Hematopoietic multipotent progenitor cell treated with erythropoietin and hydrocortisone succinate and interleukin-3 and kit ligand, for 6 days (in vitro differentiated cells): Measurements from ENCODE around the gene SLC37A4.
A peak's percentile ranks its signal among the peaks of the same experiment; 100 is the strongest.
"Not testable (repeated sequence)": the region's sequence is repeated elsewhere in the genome, so short reads cannot be mapped to it uniquely, and the experiment has no call there.

Experiments used
- DNase-seq: peaks from one replicate; pipeline ENCODE4 v3.0.0-alpha.2; 2015

SLC37A4 gene

DNA sequence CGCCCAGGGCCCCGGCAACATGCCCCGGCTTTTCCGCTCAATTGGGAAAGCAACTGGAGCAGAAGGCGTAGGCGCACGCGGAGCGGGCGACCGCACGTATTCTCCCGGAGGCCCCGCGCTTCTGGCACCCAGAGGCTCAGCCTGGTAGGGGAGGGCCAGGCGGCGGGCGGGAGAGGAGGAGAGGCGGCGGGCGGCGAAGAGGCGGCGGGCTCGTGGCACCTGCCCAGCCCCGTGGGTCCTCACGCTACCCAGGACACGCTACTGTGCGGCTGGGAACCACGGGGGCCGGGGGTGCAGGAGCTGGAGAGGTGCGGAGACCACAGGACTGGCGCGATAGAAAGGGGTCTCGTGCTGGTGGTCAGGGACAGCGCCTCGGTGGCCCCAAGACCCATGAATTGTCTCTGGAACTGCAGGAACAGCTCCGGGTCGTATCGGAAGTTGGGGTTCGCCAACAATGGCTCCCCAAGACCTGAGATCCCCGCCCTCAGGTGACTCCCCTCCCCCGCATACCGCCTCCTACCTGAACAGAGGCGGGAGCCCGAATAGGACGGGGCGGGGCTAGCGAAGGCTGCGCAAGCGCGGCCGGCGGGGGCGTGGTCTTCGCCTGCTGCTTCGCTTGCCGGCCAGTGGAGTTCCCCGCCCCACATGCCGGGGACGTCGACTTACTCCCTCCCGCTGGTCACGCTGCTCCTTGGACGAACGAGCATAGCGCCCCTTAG is at the start of gene SLC37A4:
Gene SLC37A4 (minus strand): TSS at position 549 of the 719 bp plus-strand sequence.
- peak; percentile 99 for DNase-seq

DNA sequence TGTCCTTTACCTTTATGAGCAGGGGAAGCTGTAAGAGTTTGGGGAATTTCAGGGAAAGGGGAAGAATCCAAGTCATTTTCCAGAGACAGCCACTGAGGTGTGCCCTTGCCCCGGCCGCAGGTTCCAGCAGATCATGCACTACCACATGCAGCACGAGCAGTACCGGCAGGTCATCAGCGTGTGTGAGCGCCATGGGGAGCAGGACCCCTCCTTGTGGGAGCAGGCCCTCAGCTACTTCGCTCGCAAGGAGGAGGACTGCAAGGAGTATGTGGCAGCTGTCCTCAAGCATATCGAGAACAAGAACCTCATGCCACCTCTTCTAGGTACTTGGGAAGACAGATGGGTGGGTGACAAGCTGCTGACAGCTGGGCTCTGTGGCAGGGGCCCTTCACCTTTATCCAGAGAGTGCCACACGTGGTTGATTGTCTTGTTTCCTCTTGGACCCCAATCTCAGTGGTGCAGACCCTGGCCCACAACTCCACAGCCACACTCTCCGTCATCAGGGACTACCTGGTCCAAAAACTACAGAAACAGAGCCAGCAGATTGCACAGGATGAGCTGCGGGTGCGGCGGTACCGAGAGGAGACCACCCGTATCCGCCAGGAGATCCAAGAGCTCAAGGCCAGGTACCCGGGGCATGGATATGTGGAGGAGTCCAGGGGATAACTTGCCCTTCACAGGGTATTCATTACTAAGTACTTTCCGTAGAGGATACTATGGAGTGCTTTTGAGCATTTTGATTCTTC is 48.2 kb upstream of the SLC37A4 start:
- DNase-seq: no peak

DNA sequence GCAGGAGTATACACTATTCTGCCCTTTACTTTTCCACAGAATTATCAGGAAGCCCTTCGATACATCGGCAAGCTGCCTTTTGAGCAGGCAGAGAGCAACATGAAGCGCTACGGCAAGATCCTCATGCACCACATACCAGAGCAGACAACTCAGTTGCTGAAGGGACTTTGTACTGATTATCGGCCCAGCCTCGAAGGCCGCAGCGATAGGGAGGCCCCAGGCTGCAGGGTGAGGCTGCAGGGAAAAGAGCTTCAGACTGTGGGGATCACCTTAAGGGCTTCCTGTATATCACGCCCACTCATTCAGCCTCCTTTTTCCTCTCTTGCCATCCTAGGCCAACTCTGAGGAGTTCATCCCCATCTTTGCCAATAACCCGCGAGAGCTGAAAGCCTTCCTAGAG is 47.2 kb upstream of the SLC37A4 start:
- no peak for DNase-seq

DNA sequence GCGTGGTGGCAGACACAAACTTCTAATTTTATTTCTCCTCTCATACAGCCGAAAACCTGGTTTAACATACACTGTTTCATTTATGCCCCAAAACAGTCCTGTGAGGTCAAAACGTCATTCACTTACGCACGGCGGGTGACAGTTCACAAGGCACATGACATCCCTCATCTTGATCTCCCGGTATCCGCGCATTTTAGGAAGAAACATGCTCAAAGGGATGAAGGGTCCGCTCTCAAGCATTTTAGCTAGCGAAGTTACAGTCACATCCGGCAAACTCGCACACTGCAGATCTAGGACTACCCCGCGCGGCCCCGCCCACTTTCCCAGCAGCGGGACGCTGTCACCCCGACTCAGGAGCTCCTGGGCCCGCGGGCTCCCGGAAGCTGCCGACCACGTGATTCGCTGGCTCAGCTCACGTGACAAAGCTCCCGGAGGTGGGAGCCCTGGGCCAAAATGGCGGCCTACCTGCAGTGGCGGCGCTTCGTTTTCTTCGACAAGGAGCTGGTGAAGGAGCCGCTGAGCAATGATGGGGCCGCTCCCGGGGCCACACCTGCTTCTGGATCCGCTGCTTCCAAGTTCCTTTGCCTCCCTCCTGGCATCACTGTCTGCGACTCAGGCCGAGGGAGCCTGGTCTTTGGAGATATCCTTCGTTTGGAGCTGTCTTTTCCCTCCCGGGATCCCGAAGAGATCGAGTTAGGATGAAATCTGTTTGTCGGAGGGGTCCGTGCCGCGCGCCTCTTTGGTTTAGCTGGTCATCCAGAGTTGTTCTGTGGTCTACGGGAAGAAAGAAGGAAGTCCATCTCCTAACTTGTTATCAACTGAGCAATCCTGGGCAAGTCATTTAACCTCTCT is 36.9 kb upstream of the SLC37A4 start, which contains the start of gene VPS11:
Gene VPS11 (plus strand): TSS at position 448 of the 852 bp plus-strand sequence. CDS start 6 bp downstream, at position 454.
- peak; percentile 99 for DNase-seq

DNA sequence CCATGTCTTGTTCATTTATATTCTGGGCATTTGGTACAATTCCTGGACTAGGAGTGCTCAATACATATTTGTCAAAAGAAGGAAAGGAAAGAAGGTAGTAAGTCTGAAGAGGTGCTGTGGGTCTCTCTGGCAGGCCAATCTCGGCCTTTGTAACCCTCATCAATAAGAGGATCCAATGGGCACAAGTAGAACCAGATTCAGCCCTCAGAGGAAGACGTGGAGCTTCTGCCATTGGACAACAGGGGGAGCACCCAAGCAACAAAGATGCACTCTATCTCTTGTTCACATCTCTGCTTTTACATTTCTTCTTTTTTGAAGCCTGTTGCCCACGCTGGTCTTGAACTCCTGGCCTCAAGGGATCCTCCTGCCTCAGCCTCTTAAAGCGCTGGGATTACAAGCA is 34.7 kb upstream of the SLC37A4 start:
- peak; percentile 86 for DNase-seq

DNA sequence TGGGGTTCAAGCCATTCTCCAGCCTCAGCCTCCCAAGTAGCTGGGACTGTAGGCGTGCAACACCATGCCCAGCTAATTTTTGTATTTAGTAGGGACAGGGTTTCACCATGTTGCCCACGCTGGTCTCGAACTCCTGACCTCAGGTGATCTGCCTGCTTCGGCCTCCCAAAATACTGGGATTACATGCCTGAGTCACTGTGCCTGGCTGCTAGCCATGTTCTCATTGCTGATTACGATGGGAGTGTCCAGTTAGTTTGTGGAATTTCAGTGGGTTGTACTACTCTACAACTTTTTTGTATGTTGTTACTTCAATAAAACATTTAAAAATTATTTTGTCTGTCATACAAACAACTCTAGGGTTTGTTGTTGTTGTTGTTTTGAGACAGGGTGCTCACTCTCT is 32.1 kb upstream of the SLC37A4 start:
- peak; percentile 75 for DNase-seq

DNA sequence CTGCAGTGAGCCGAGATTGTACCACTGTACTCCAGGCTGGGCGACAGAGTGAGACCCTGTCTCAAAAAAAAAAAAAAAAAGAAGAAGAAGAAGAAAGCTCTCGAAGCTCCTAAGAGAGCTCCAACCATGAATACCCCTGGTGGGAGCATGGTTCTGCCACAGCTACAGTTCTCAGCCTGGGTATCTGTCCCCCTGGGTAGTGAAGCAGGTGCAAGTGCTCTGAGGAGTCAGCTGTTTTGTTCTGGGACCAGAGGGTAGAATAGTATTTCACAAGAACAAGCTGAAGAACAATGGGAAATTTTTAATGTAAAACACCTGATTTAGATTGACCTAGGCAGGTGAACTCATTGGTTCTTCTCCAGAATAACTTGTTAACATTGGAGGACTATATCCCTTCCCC is 30.6 kb upstream of the SLC37A4 start:
- DNase-seq: no peak

DNA sequence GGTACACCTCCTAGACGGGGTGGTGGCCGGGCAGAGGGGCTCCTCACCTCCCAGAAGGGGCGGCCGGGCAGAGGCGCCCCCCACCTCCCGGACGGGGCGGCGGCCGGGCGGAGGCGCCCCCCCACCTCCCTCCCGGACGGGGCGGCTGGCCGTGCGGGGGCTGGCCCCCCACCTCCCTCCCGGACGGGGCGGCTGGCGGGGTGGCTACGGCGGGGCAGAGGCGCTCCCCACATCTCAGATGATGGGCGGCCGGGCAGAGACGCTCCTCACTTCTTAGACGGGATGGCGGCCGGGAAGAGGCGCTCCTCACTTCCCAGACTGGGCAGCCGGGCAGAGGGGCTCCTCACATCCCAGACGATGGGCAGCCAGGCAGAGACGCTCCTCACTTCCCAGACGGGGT is 28.5 kb upstream of the SLC37A4 start:
- not testable (repeated sequence) for DNase-seq

DNA sequence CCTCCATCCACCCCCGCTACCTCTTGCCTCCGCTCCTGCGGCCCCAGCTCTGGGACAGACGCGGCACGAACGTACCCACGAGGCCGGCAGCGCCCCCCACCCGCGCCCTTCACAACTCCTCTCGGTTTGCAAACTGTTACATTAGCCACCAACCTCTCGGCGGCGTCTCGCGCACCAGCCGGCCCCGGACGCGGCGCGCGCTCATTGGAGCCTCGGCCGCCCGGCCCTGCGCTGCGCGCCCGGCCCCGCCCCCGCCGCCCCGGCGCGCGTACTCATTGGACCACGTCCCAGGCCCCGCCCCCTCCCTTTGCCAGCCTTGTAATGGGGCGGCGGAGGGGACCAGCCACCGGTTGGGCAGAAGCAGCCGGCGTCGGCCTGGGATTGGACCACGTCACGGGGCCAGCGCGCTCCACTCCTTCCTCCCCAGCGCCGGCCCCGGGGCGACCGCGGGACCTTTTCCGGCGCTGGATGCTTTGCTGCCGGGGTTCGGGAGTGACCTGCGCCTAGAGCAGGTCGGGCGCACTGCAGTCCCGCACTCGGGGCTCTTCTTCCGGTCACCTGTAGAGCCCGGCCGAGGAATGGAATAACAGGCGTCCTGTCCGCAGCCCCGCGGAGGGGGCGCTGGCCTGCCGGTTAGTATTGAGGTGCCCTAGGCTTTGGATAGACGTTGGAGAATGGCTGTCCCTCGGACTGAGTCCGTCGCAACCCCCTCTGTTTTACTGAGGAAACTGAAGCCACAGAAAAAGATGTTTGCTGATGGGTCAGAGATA is 26.5 kb upstream of the SLC37A4 start, which contains the start of gene HYOU1:
Gene HYOU1 (minus strand): TSS at position 206 of the 770 bp plus-strand sequence. CDS start 1,045 bp downstream, outside the sequence.
- peak; percentile 99 for DNase-seq

DNA sequence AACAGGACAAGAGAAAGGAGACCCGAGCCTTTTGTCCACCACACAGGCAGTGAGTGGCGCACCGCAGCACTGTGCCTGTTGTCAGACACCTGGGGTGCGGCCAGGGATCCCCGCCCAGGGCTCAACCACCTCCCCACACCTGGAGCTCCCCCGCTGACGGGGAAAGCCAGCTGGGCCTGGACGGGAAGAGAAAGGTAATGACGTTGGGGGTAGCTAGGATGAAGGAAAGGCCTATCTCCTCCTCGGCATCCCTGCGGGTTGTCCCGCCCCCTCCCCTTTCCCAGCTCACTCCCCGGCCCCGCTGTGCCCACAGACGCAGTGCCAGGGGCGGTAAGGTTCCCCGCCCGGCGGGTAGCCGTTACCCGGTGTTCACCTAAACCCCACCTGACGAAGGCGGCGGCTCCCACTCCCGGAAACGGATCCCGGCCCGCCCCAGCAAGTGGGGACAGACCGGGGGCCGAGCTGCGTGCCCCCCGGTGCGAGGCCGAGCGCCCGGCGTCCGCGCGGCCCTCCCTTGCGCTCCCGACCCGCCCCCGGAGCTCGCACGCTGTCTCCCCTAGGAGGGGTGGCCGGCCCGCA is 25.8 kb upstream of the SLC37A4 start:
- peak; percentile 28 for DNase-seq

DNA sequence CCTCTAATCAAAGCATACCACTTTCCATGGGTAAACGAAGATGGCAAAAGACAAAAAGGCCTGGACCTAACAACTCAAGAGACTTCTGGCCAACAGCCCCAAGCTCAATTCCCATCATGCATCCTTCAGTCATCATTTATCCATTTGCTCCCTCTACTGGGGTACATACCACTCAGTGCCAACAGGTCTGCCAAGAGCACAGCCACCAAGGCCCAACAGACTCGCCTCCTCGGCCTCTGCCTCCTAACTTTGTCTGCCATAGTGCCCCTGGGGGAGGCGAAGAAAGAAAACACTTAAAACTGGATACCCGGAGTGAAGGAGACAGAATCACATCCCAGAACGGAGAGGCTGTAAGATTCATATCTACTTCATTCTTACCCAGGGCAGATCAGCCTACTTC is 25.2 kb upstream of the SLC37A4 start:
- peak; percentile 78 for DNase-seq

DNA sequence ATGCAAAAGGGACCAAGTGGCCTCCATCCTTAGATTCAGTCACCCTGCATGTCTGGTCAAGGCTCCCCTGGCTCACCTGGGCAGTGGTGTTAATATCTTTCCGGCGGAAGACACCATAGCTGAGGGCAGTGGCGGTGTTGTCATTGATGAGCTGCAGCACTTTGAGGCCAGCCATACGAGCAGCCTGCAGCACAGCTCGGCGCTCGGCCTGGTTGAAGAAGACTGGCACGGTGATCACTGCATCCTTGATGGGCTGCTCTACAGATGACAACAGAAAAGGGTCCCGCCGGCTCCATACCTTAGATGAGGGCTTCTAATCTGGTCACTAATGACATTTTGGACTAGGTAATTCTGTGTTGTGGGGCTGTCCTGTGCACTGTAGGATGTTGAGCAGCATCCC is 23.7 kb upstream of the SLC37A4 start:
- no peak for DNase-seq

DNA sequence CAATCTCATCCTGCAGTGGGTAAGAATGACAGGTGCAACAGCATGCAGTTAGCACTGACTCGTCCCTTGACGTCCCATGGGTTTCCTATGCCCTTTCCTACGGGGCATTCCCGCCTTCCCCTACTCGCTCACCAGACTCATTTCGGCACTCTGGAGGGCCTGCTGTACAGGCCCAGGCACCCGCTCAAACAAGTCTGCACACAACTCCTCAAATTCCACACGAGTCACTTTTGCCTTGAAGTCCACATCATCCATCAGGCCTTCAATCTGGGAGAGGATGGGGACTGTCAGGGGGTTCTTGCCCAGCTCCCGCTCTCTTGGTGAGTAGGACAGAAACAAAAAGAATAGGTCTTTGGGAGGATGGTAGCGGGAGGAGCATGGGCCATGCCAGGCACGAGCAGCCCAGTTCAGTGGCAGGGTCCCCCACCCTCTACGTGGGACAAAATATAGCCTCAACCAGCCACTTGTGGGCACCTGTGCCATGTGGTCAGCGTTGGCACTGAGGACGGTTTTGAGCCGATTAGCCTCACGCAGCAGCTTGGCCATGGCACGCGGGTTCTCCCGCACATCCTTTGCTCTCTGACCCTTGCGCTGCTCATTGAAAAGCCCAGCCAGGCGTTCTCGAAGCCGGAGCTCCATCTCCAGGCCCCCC is 21.6 kb upstream of the SLC37A4 start:
- DNase-seq: no peak

DNA sequence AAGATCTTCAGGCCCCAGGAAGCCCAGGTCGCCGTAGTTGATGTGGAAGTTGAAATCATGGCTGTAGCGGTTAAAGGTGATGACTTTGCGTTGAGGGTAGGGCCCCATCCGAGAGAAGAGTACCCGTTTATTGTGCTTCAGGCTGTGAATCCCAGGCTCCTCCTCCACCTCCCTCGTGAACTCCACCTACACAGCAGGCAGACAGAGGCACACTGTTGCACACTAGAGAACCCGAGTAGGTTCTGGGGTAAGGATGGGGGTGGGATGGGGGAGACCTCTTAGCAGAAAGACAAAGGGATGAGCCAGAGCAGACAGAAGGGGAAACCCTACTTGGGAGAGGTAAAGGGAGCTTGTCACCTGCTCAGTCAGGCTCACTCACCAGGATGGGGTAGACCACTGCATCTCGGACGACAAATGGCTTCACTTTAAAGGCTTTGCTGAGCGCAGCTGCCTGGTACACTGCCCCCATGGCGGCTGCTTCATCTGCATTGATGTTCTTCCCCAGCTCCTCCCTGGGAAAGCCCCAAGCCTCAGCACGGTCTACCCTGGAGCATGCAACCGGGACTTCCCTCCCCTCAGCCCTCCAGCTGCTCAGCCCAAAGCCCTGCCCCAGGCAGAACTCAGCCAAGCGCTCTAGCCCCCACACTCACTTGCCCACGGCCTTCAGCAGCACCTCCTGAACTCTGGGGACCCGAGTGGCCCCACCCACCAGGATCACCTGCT is 20.9 kb upstream of the SLC37A4 start:
- DNase-seq: no peak

DNA sequence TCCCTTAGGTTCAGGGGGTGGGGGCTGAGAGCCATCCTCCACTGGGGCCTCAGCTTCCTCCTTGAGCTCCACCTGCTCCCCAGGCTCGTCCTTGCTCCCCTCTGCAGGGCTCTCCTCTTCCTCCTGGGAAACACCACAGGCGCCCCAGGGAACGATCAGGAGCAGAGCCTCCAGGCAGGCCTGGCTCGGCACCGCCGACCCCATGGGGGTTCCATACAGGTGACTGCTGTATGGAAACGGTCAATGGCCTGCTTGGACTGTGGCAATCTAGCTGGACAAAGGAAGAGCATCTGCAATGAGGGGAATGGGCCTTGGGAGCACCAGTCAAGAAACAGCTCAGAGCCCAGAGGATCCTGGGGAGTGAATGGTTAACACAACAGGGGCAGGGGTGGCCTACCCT is 18.4 kb upstream of the SLC37A4 start:
- DNase-seq: no peak

DNA sequence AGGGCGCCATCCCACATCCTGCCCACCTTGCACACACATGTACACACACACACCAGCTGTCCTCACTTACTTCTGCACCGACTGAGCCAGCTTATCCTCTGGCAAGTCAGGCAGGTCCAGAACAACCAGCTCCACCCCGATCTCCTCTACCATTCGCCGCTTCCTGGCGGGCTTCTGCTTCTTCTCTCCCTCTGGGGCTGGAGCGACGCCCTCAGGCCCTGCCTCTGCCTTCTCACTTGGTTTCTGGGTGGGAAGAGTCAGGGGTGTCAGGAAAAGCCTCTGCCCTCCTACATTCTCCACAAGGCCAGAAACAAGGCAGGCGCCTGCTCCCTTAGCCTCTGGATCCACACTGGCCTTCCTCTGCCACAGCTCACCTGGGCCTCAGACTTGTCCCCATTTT is 18.0 kb upstream of the SLC37A4 start:
- no peak for DNase-seq

DNA sequence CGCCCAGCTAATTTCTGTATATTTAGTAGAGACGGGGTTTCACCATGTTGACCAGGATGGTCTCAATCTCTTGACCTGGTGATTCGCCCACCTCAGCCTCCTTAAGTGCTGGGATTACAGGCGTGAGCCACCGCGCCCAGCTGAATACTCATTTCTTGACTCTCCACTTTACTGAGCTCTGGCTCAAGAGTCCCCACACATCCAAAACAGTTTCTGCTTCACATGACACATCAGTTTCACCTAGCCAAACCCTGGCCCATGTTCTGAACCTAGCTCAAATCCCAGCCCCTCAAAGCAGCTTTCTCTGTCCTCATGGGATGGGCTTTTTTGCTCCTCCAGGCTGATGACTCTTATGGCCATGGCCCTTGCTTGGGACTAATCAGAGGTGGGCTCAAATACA is 16.5 kb upstream of the SLC37A4 start:
- no peak for DNase-seq

DNA sequence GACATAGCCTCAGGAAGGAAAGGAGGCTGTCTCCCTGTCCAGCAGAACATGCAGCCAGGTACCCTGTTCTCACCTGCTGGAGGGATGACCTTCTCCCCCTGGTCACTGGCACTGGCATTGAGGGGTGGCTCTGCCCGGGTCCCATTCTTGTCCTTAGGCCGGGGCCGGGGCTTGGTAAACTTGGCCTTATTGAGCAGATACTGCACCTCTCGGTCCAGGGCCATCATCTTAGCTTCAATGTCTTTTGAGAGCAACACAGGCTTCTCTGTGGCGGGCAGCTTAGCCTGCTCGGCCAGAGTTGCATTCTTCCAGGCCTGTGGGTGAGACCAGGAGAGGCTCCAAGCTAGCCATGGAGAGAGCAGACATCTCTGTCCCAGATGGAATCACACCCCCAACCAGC is 15.8 kb upstream of the SLC37A4 start:
- no peak for DNase-seq

DNA sequence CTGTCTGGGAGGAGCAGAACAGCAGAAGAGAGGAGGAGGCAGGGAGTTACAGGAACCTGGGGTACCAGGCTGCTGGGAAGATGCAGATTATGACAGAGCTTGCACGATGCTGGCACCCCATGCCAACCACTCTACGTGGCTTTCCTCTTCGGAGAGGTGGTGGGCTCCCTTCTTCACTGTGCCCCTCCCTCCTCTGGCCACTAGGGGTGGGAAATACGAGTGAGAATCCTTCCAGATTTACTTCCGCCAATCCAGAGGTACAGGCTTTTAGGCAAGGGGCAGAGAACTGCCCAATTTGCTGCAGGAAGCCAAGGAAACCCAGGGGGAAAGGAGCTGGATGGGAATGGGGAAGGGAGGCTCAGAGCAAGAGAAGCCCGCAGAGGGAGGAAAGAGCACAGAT is 14.0 kb upstream of the SLC37A4 start:
- no peak for DNase-seq

DNA sequence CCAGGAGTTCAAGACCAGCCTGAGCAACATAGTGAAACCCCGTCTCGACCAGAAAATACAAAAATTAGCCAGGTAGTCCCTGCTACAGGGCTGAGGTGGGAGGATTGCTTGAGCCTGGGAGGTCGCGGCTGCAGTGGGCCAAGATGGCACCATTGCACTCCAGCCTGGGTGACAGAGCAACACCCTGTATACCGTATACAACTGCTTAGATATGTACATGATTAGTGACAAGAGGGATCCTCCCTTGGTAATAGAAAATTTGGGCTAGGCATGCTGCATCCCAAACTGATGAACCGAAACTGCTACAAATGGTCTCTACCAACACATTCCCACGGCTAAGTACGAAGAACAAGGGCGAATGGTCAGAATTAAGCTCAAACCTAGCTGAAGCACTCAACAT is 12.2 kb upstream of the SLC37A4 start:
- no peak for DNase-seq
